ENCODE results near the gene PTPRD. TPM values are rescaled to one million over a fixed set of nuclear protein-coding genes. Genes with fewer than 3 reads are reported as not detected.

PTPRD gene
- total RNA-seq, 1 experiment from 2014 or later = 69.6 TPM

- no peaks in the 10 kb centered on the region for H3K9me3 Mint-ChIP-seq
- ATAC-seq = no peak
- no peak for DNase-seq (ENCODE audit: low spot score)
- H3K4me1 Mint-ChIP-seq = no peaks in the 10 kb centered on the region
- ChIA-PET CTCF (no interaction called here), POLR2A (no interaction called here)
- H3K36me3 Mint-ChIP-seq = no peaks in the 10 kb centered on the region
- no peak overlapping the region for H3K4me3 Mint-ChIP-seq
- H3K27ac Mint-ChIP-seq = no peak overlapping the region
- TF ChIP-seq ZNF317 (CRISPR knock-in tag; IDR thresholded peaks at IDR 0.05; ENCODE audit: borderline replicate concordance, low read depth) = no peak
- no peak for TF ChIP-seq ZNF263 (CRISPR knock-in tag; IDR thresholded peaks at IDR 0.05; ENCODE audit: low read depth)
- no peak for TF ChIP-seq ZNF532 (CRISPR knock-in tag; IDR thresholded peaks at IDR 0.05; ENCODE audit: borderline replicate concordance)
- TF ChIP-seq GTF2I (CRISPR knock-in tag; conservative IDR thresholded peaks at IDR 0.05) = no peak
- no peak for TF ChIP-seq FOXK1 (CRISPR knock-in tag; IDR thresholded peaks at IDR 0.05)
- TF ChIP-seq NFATC4 (CRISPR knock-in tag; IDR thresholded peaks at IDR 0.05) = no peak
- TF ChIP-seq ARID4B (CRISPR knock-in tag; IDR thresholded peaks at IDR 0.05; ENCODE audit: borderline replicate concordance) = no peak
- no peak for TF ChIP-seq FOXP1 (CRISPR knock-in tag; IDR thresholded peaks at IDR 0.05; ENCODE audit: borderline replicate concordance)
- TF ChIP-seq PRDM15 (CRISPR knock-in tag; IDR thresholded peaks at IDR 0.05) = no peak
- no peak for TF ChIP-seq FOXJ3 (CRISPR knock-in tag; IDR thresholded peaks at IDR 0.05; ENCODE audit: borderline replicate concordance)
- no peak for TF ChIP-seq JAZF1 (CRISPR knock-in tag; IDR thresholded peaks at IDR 0.05)
- TF ChIP-seq NR2C2 (CRISPR knock-in tag; IDR thresholded peaks at IDR 0.05) = no peak
- TF ChIP-seq RORB (CRISPR knock-in tag; IDR thresholded peaks at IDR 0.05) = no peak
- no peak for TF ChIP-seq AR (CRISPR knock-in tag; IDR thresholded peaks at IDR 0.05)
- TF ChIP-seq PRRX2 (CRISPR knock-in tag; IDR thresholded peaks at IDR 0.05) = no peak
- no peaks in the 10 kb centered on the region for H3K27me3 Mint-ChIP-seq (ENCODE audit: low read depth)
Measured at GRCh38 chr9:9133526-9133925, 1479.3 kb downstream of the PTPRD start.
